ENCODE results near the gene PITPNM3.

DNA sequence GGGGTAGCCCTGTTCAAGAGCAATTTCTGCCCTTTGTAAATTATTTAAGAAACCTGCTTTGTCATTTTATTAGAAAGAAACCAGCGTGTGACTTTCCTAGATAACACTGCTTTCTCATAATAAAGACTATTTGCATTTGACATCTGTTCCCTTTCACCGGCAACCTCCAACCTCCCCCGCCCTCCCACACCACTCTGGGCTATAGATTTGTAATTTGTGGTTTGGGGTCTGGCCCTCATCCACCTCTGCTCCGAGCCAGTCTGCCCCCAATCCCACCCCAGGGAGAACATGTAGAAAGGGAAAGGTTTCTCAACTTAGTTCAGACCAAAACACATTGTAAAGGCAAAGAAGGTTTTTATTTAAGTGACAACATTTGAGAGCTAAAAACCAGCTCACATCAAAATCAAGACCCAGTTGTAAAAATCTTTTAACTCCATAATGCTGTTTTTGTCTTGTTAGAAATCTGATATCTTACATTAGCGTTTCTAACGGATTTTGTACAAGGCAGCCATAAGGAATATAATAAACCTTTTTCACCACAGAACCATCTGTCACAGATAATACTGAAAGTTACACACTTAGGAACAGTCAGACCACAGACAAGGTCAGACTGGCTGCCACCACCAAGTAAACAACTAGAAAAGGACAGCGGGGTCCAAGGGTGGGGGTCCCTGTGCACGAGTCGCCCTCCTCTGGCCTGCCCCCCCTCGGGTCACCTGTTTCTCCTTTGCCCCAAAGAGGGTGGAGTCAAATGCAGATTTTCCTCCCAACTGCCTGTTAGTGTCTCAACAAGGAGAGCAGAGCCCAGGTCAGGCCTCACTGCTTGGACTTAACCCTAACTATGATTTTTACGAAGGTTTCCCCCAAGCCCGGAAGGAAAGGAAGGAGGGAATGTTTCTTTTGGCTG, 105.2 kb downstream of the PITPNM3 start:
- TF ChIP-seq EZH2 (IDR thresholded peaks at IDR 0.05) (no peak), POLR2AphosphoS5 (IDR thresholded peaks at IDR 0.05; ENCODE audit: borderline replicate concordance, low read depth, low read length) (no peak)
